ENCODE results near the gene TRIM66. TPM values are rescaled to one million over a fixed set of nuclear protein-coding genes. Genes with fewer than 3 reads are reported as not detected.

The TRIM66 gene
- total and polyA plus RNA-seq, 2 experiments from 2014 or later: 1.0 to 3.3 TPM

DNA sequence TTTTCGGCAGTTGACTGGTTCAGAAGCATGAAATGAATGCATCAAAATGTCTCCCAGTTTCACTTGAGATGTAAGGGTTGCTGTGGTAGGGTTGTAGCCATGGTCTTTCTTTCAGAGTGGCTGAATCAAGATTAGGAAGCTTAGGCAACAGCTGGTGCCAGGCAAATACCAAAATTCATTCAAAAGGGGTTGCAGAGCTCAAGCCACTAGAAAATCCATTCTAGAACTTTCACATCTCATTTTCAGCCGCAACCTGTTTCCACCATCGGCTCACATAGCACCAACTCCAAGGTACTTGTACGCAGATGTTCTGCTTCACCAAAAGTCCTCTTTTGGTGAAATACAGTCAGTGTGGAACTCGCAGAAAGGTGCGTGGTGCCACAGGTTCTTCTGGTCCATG lies 48.0 kb downstream of the TRIM66 start:
- H3K36me3 Mint-ChIP-seq (ENCODE audit: low read depth): no peaks in the 10 kb centered on the region
- H3K4me1 Mint-ChIP-seq: no peaks in the 10 kb centered on the region
- H3K9me3 Mint-ChIP-seq: no peaks in the 10 kb centered on the region
- H3K36me3 ChIP-seq (ENCODE audit: insufficient read depth): no peaks in the 10 kb centered on the region
- H3K27ac ChIP-seq (ENCODE audit: low read depth): no peak overlapping the region
- H3K27me3 Mint-ChIP-seq (ENCODE audit: insufficient read depth, low read depth, poor library complexity): no peaks in the 10 kb centered on the region
- no peaks in the 10 kb centered on the region for H3K4me1 ChIP-seq (ENCODE audit: insufficient read depth)
- H3K27me3 ChIP-seq (ENCODE audit: insufficient read depth): no peaks in the 10 kb centered on the region
- H3K4me2 ChIP-seq: no peak overlapping the region
- H3K27ac Mint-ChIP-seq: no peak overlapping the region
- H3K4me3 Mint-ChIP-seq: no peak overlapping the region
- H2AFZ ChIP-seq: no peak overlapping the region
- no peak for TF ChIP-seq NANOG (IDR thresholded peaks at IDR 0.05; ENCODE audit: borderline replicate concordance)
- TF ChIP-seq, protein P1, sequence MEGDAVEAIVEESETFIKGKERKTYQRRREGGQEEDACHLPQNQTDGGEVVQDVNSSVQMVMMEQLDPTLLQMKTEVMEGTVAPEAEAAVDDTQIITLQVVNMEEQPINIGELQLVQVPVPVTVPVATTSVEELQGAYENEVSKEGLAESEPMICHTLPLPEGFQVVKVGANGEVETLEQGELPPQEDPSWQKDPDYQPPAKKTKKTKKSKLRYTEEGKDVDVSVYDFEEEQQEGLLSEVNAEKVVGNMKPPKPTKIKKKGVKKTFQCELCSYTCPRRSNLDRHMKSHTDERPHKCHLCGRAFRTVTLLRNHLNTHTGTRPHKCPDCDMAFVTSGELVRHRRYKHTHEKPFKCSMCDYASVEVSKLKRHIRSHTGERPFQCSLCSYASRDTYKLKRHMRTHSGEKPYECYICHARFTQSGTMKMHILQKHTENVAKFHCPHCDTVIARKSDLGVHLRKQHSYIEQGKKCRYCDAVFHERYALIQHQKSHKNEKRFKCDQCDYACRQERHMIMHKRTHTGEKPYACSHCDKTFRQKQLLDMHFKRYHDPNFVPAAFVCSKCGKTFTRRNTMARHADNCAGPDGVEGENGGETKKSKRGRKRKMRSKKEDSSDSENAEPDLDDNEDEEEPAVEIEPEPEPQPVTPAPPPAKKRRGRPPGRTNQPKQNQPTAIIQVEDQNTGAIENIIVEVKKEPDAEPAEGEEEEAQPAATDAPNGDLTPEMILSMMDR (conservative IDR thresholded peaks at IDR 0.05; ENCODE audit: low read depth in 2 of 2): no peak
- no peak for TF ChIP-seq POLR2AphosphoS5 (IDR thresholded peaks at IDR 0.05; ENCODE audit: low read depth)
- no peaks in the 10 kb centered on the region for H3F3A ChIP-seq (replicated peaks; ENCODE audit: low read depth)
- no peak for DNase-seq (ENCODE audit: low spot score)
- H3K4me3 ChIP-seq: no peak overlapping the region
- no peaks in the 10 kb centered on the region for H3K9me2 ChIP-seq (ENCODE audit: insufficient read depth)
- ATAC-seq: no peak
- H3K79me2 ChIP-seq (replicated peaks; ENCODE audit: insufficient read depth): no peaks in the 10 kb centered on the region
- H4K20me1 ChIP-seq (replicated peaks; ENCODE audit: insufficient read depth): no peaks in the 10 kb centered on the region

DNA sequence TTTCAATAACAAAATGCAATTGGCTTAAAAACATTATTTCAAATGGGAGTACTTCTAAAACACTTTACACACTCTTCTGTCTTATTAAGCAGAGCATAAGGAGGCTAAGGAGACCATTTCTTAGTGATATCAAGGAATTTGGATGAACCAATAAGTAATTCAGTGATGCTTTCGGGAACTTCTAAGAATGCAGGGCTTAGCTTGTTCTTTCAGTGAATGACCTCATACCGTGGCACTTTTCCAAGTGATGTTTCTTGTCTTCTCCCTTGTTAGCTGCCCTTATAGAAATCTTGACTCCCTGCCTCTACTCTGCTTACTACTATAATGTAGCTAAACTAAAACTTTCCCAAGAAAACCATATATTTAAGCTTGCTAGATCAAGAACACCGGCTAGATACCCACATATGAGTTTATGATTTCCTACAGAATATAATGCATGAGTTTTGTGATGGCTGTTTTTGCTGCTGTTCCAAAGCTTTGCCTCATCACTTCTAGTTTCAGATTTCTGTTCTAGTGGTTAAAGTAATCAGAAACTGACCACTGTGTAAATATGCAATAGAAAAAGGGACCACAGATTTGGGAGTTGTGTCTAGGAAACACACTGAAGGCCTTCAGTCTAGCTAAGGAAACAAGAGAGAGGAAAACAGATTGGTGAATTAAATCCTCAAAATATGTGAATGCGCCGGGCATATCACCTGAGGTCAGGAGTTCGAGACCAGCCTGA lies 50.9 kb downstream of the TRIM66 start:
- H3K9me2 ChIP-seq (ENCODE audit: insufficient read depth): no peaks in the 10 kb centered on the region
- no peak overlapping the region for H3K27ac ChIP-seq (ENCODE audit: low read depth)
- no peaks in the 10 kb centered on the region for H4K20me1 ChIP-seq (replicated peaks; ENCODE audit: insufficient read depth)
- no peak overlapping the region for H3K4me2 ChIP-seq
- no peaks in the 10 kb centered on the region for H3K36me3 ChIP-seq (ENCODE audit: insufficient read depth)
- H3K27ac Mint-ChIP-seq: no peak overlapping the region
- no peaks in the 10 kb centered on the region for H3K4me1 Mint-ChIP-seq
- H3K27me3 Mint-ChIP-seq (ENCODE audit: insufficient read depth, low read depth, poor library complexity): no peaks in the 10 kb centered on the region
- H3K36me3 Mint-ChIP-seq (ENCODE audit: low read depth): no peaks in the 10 kb centered on the region
- H3F3A ChIP-seq (replicated peaks; ENCODE audit: low read depth): no peaks in the 10 kb centered on the region
- H3K79me2 ChIP-seq (replicated peaks; ENCODE audit: insufficient read depth): no peaks in the 10 kb centered on the region
- DNase-seq (ENCODE audit: low spot score): no peak
- no peak overlapping the region for H3K4me3 Mint-ChIP-seq
- no peaks in the 10 kb centered on the region for H3K4me1 ChIP-seq (ENCODE audit: insufficient read depth)
- H2AFZ ChIP-seq: no peak overlapping the region
- no peaks in the 10 kb centered on the region for H3K9me3 Mint-ChIP-seq
- H3K4me3 ChIP-seq: no peak overlapping the region
- TF ChIP-seq, protein P1 (conservative IDR thresholded peaks at IDR 0.05; ENCODE audit: low read depth in 2 of 2): no peak
- no peak for TF ChIP-seq ZNF331 (CRISPR knock-in tag; IDR thresholded peaks at IDR 0.05; ENCODE audit: low read depth)
- no peak for TF ChIP-seq JUNB (IDR thresholded peaks at IDR 0.05; ENCODE audit: unreplicated experiment)
- TF ChIP-seq EZH2phosphoT487 (IDR thresholded peaks at IDR 0.05; ENCODE audit: unreplicated experiment): no peak
- no peak for TF ChIP-seq NANOG (IDR thresholded peaks at IDR 0.05; ENCODE audit: borderline replicate concordance)
- TF ChIP-seq ZNF114 (CRISPR knock-in tag; IDR thresholded peaks at IDR 0.05): no peak
- ATAC-seq: no peak
- no peaks in the 10 kb centered on the region for H3K27me3 ChIP-seq (ENCODE audit: insufficient read depth)
